ENCODE measurements around the gene EIF4EBP3. TPM values are rescaled to one million over a fixed set of nuclear protein-coding genes. Genes with fewer than 3 reads are reported as not detected.

The EIF4EBP3 gene
- total and polyA plus RNA-seq, 10 of the 15 experiments (the other 5 are each of a cell fraction or from before 2014, with no cell fraction given), result 3.5 to 16.1 (median 6.2) TPM

GRCh38 chr5:140575309-140575708 is 27.8 kb downstream of the EIF4EBP3 start:
- ChIA-PET RAD21 (ENCODE audit: unreplicated experiment) (interaction anchor here (0.7 kb wide), 1 partner anchor 18 kb away, joined by 3 read pairs; no protein-coding TSS in a partner anchor), CTCF (interaction anchor here (1.0 kb wide), 1 partner anchor 9 kb away, joined by 3 read pairs; no protein-coding TSS in a partner anchor), SMC1A (ENCODE audit: uncharacterized antibody, unreplicated experiment) (interaction anchor here (1.6 kb wide), 1 partner anchor 10 kb away, joined by 3 read pairs; no protein-coding TSS in a partner anchor), POLR2A (no interaction called here)
- H3K79me2 ChIP-seq (ENCODE audit: control insufficient read depth, insufficient read depth, low read length), result no peaks in the 10 kb centered on the region
- FAIRE-seq (no peak), ATAC-seq (no peak), DNase-seq (ENCODE audit: low read depth, low spot score) (no peak)
- WGBS (ENCODE audit: insufficient coverage, insufficient replicate concordance, low lambda C conversion rate, missing lambda C conversion rate), result 74% methylated on average over 8 of the region's 8 CpGs
- H3K9ac ChIP-seq (ENCODE audit: control insufficient read depth, insufficient read depth, low read length), result no peak overlapping the region
- in situ Hi-C loops (cut with MboI) (no loop called here), intact Hi-C loops (cut with micrococcal nuclease; ENCODE audit: unreplicated experiment) (no loop called here)
- no peak overlapping the region for H2AFZ ChIP-seq (ENCODE audit: control insufficient read depth, low read depth, low read length)
- H3K4me1 ChIP-seq (ENCODE audit: control insufficient read depth, insufficient read depth, low read length), result no peaks in the 10 kb centered on the region
- H3K9me3 ChIP-seq (replicated peaks; ENCODE audit: control insufficient read depth, insufficient read depth, low read length), result no peaks in the 10 kb centered on the region
- TF ChIP-seq POU2F2 (IDR thresholded peaks at IDR 0.05; ENCODE audit: borderline replicate concordance, low read depth, low read length) (no peak), RAD21 (IDR thresholded peaks at IDR 0.05; ENCODE audit: insufficient read depth, low read depth, low read length) (0 out of 2 replicates have a peak, but pooled peaks have one; percentile 6), SUZ12 (IDR thresholded peaks at IDR 0.05; ENCODE audit: unreplicated experiment) (no peak), ZBTB4 (CRISPR knock-in tag; IDR thresholded peaks at IDR 0.05) (no peak), MYC (IDR thresholded peaks at IDR 0.05; ENCODE audit: insufficient read depth, insufficient read length, insufficient replicate concordance, low read length, severe bottlenecking) (no peak)
- H3K27ac ChIP-seq (ENCODE audit: control insufficient read depth, insufficient read depth), result no peak overlapping the region
- no peak overlapping the region for H3K4me3 ChIP-seq
- no TSS peak for BruUV-seq (replicated peaks)
- H3K4me2 ChIP-seq (ENCODE audit: control insufficient read depth, insufficient read depth), result no peak overlapping the region
- no peaks in the 10 kb centered on the region for H4K20me1 ChIP-seq (ENCODE audit: control insufficient read depth, insufficient read depth)
- no peaks in the 10 kb centered on the region for H3K27me3 ChIP-seq (replicated peaks in 1 of 2; ENCODE audit: control insufficient read depth in 2 of 2, insufficient read depth in 2 of 2, low read length in 1 of 2)
- H3K36me3 ChIP-seq (ENCODE audit: control insufficient read depth in 2 of 2, insufficient read depth in 2 of 2, low read length in 1 of 2), result peaks cover 0 to under 1% of the 10 kb centered on the region in 2 experiments; a peak in 2 of 4 replicates

Measured in GM12878 (cell line).